Measurements from ENCODE around the gene DMRTB1. TPM values are rescaled to one million over a fixed set of nuclear protein-coding genes. Genes with fewer than 3 reads are reported as not detected.

DMRTB1 gene
- total RNA-seq, 4 donors from 2014 or later = not detected

- no peak for TF ChIP-seq CTCF (IDR thresholded peaks at IDR 0.05; ENCODE audit: low read depth)
Observed at GRCh38 chr1:53483170-53483569, 24.0 kb downstream of the DMRTB1 start.

GRCh38 chr1:53483656-53484055, 24.5 kb downstream of the DMRTB1 start:
- TF ChIP-seq CTCF (IDR thresholded peaks at IDR 0.05; ENCODE audit: low read depth) = no peak

- TF ChIP-seq CTCF (IDR thresholded peaks at IDR 0.05; ENCODE audit: low read depth) = no peak
Observed at GRCh38 chr1:53484705-53485477, 25.7 kb downstream of the DMRTB1 start.

- TF ChIP-seq CTCF (IDR thresholded peaks at IDR 0.05; ENCODE audit: low read depth) = no peak
Observed at GRCh38 chr1:53485478-53486394, 26.5 kb downstream of the DMRTB1 start.

GRCh38 chr1:53486395-53487026, 27.3 kb downstream of the DMRTB1 start:
- no peak for TF ChIP-seq CTCF (IDR thresholded peaks at IDR 0.05; ENCODE audit: low read depth)

GRCh38 chr1:53490351-53490750, 31.2 kb downstream of the DMRTB1 start:
- no peak for TF ChIP-seq CTCF (IDR thresholded peaks at IDR 0.05; ENCODE audit: low read depth)

Measured in subcutaneous adipose tissue (tissue), 4 donors.